H9 (cell line): ENCODE measurements around the gene NFE2L2. TPM values are rescaled to one million over a fixed set of nuclear protein-coding genes. Genes with fewer than 3 reads are reported as not detected.

Source experiments
- DNase-seq: peaks from one replicate; pipeline ENCODE4 v3.0.0-alpha.2; 2017
- H2AFZ ChIP-seq: one replicate; pipeline ENCODE4 v1.6.1; 2013; ENCODE audit warnings: mild to moderate bottlenecking, low read length, control low read depth, moderate library complexity
- H2AK5ac ChIP-seq: 2 replicates; pipeline ENCODE4 v1.6.1; 2013; ENCODE audit warnings: low read length, control low read depth, mixed read lengths; ENCODE audit not compliant: insufficient read length
- H2BK120ac ChIP-seq: one replicate; pipeline ENCODE4 v1.6.1; 2013; ENCODE audit warnings: low read depth, mild to moderate bottlenecking, low read length, control low read depth, inconsistent platforms; ENCODE audit not compliant: poor library complexity, severe bottlenecking
- H2BK12ac ChIP-seq: 2 replicates; pipeline ENCODE4 v1.6.1; 2013; ENCODE audit warnings: low read length, control low read depth, mixed read lengths, low read depth; ENCODE audit not compliant: insufficient read length
- H2BK15ac ChIP-seq: 2 replicates; pipeline ENCODE4 v1.6.1; 2013; ENCODE audit warnings: low read depth, low read length, control low read depth
- H2BK20ac ChIP-seq: one replicate; pipeline ENCODE4 v1.6.1; 2013; ENCODE audit warnings: low read depth, mild to moderate bottlenecking, low read length, control low read depth, inconsistent platforms; ENCODE audit not compliant: poor library complexity, severe bottlenecking
- H2BK5ac ChIP-seq: 2 replicates; pipeline ENCODE4 v1.6.1; 2013; ENCODE audit warnings: low read length, control low read depth, mixed read lengths; ENCODE audit not compliant: insufficient read length
- H3K14ac ChIP-seq: 2 replicates; pipeline ENCODE4 v1.6.1; 2013; ENCODE audit warnings: low read length, control low read depth; ENCODE audit not compliant: insufficient read depth
- H3K18ac ChIP-seq: 2 replicates; pipeline ENCODE4 v1.6.1; 2013; ENCODE audit warnings: low read depth, mild to moderate bottlenecking, mixed read lengths, low read length, control low read depth; ENCODE audit not compliant: insufficient read length
- H3K23ac ChIP-seq: 2 replicates; pipeline ENCODE4 v1.6.1; 2013; ENCODE audit warnings: low read length, control low read depth, mixed read lengths, low read depth; ENCODE audit not compliant: insufficient read length
- H3K23me2 ChIP-seq: 2 replicates; pipeline ENCODE4 v1.6.1; 2013; ENCODE audit warnings: low read depth, mild to moderate bottlenecking, mixed read lengths, low read length, control low read depth; ENCODE audit not compliant: insufficient read length, poor library complexity, severe bottlenecking
- H3K27ac ChIP-seq: 2 replicates; pipeline ENCODE4 v1.5.1; 2013; ENCODE audit warnings: low read length, control low read depth, mixed read lengths, low read depth; ENCODE audit not compliant: insufficient read length
- H3K27me3 ChIP-seq: 2 replicates; pipeline ENCODE4 v1.6.1; 2013; ENCODE audit warnings: low read length, control low read depth, inconsistent platforms; ENCODE audit not compliant: insufficient read depth
- H3K4ac ChIP-seq: 2 replicates; pipeline ENCODE4 v1.6.1; 2013; ENCODE audit warnings: low read depth, mild to moderate bottlenecking, control low read depth, inconsistent platforms, low read length, moderate library complexity
- H3K4me1 ChIP-seq: 2 replicates; pipeline ENCODE4 v1.6.1; 2013; ENCODE audit warnings: low read length, control low read depth, inconsistent platforms; ENCODE audit not compliant: insufficient read depth
- H3K4me2 ChIP-seq: 2 replicates; pipeline ENCODE4 v1.6.1; 2013; ENCODE audit warnings: low read length, control low read depth, mixed read lengths; ENCODE audit not compliant: insufficient read length, insufficient read depth
- H3K56ac ChIP-seq: 2 replicates; pipeline ENCODE4 v1.6.1; 2013; ENCODE audit warnings: low read depth, mild to moderate bottlenecking, mixed read lengths, low read length, control low read depth; ENCODE audit not compliant: insufficient read length
- H3K79me1 ChIP-seq: 2 replicates; pipeline ENCODE4 v1.6.1; 2013; ENCODE audit warnings: low read depth, mild to moderate bottlenecking, moderate library complexity, low read length, control low read depth, inconsistent platforms; ENCODE audit not compliant: insufficient read depth, poor library complexity, severe bottlenecking
- H3K79me2 ChIP-seq: 2 replicates; pipeline ENCODE4 v1.6.1; 2013; ENCODE audit warnings: low read length, control low read depth, inconsistent platforms; ENCODE audit not compliant: insufficient read depth
- H3K9ac ChIP-seq: 2 replicates; pipeline ENCODE4 v1.6.1; 2013; ENCODE audit warnings: low read length, control low read depth, mixed read lengths; ENCODE audit not compliant: insufficient read length; ENCODE audit errors: extremely low read depth
- H3K9me3 ChIP-seq: one replicate; pipeline ENCODE4 v1.6.1; 2013; ENCODE audit warnings: low read depth, low read length, inconsistent platforms; ENCODE audit not compliant: control insufficient read depth
- H3T11ph ChIP-seq: one replicate; pipeline ENCODE4 v1.6.1; 2013; ENCODE audit warnings: mild to moderate bottlenecking, low read length, control low read depth, inconsistent platforms
- H4K20me1 ChIP-seq: one replicate; pipeline ENCODE4 v1.6.1; 2013; ENCODE audit not compliant: control insufficient read depth, insufficient read length, insufficient read depth
- H4K5ac ChIP-seq: 2 replicates; pipeline ENCODE4 v1.6.1; 2013; ENCODE audit warnings: low read depth, mild to moderate bottlenecking, mixed read lengths, low read length, control low read depth; ENCODE audit not compliant: insufficient read length
- H4K8ac ChIP-seq: replicated peaks from 2 replicates; pipeline ENCODE4 v1.6.1; 2013; ENCODE audit warnings: low read length, control low read depth, mixed read lengths, low read depth; ENCODE audit not compliant: insufficient read length
- H4K91ac ChIP-seq: 2 replicates; pipeline ENCODE4 v1.6.1; 2013; ENCODE audit warnings: low read depth, mild to moderate bottlenecking, moderate library complexity, mixed read lengths, low read length, control low read depth; ENCODE audit not compliant: insufficient read length
- H3K27ac Mint-ChIP-seq, 3 experiments: 2 replicates in 2 of 3; 3 replicates in 1 of 3; pipeline ENCODE4 v1.8.0; 2020 to 2021; ENCODE audit warnings: mixed read lengths in 3 of 3, mild to moderate bottlenecking in 1 of 3, moderate library complexity in 1 of 3
- H3K27me3 Mint-ChIP-seq: 2 replicates; pipeline ENCODE4 v1.8.0; 2021; ENCODE audit warnings: low read depth, mild to moderate bottlenecking, moderate library complexity, mixed read lengths
- H3K36me3 Mint-ChIP-seq, 3 experiments: 2 replicates in 2 of 3; 3 replicates in 1 of 3; pipeline ENCODE4 v1.8.0; 2020 to 2021; ENCODE audit warnings: low read depth in 3 of 3, mixed read lengths in 3 of 3; ENCODE audit not compliant: insufficient read depth in 1 of 3
- H3K4me1 Mint-ChIP-seq, 2 experiments: 2 replicates each; pipeline ENCODE4 v1.8.0; 2020; ENCODE audit warnings: mixed read lengths in 2 of 2
- H3K4me3 Mint-ChIP-seq, 2 experiments: 2 replicates in 1 of 2; 3 replicates in 1 of 2; pipeline ENCODE4 v1.8.0; 2020 to 2021; ENCODE audit warnings: mild to moderate bottlenecking in 2 of 2, mixed read lengths in 2 of 2, moderate library complexity in 1 of 2
- H3K9me3 Mint-ChIP-seq, 2 experiments: 2 replicates in 1 of 2; 3 replicates in 1 of 2; pipeline ENCODE4 v1.8.0; 2020; ENCODE audit warnings: mild to moderate bottlenecking in 2 of 2, mixed read lengths in 2 of 2, moderate library complexity in 1 of 2
- WGBS: extraction: QIAGEN DNeasy Blood & Tissue Kit; methylation state at CpG from one replicate; pipeline ENCODE4 v1.1.7; 2013; ENCODE audit warnings: missing lambda C conversion rate, low lambda C conversion rate, mixed read lengths; ENCODE audit not compliant: insufficient read length; ENCODE audit errors: extremely low coverage; 5-methylcytosine and 5-hydroxymethylcytosine counted together
- total RNA-seq: library from RNA; stranded (reverse); gene quantifications from 2 replicates; pipeline ENCODE4 v1.2.1, GENCODE V29; 2021
- TF ChIP-seq, protein P1 (sequence below): fragments of 200-600 bp; sonication (generic); conservative IDR thresholded peaks from 3 replicates; pipeline ENCODE4 v1.8.0; 2021; ENCODE audit warnings: antibody characterized with exemption, mild to moderate bottlenecking

NFE2L2 gene
- total RNA-seq, 1 experiment from 2014 or later = 42.5 TPM

DNA sequence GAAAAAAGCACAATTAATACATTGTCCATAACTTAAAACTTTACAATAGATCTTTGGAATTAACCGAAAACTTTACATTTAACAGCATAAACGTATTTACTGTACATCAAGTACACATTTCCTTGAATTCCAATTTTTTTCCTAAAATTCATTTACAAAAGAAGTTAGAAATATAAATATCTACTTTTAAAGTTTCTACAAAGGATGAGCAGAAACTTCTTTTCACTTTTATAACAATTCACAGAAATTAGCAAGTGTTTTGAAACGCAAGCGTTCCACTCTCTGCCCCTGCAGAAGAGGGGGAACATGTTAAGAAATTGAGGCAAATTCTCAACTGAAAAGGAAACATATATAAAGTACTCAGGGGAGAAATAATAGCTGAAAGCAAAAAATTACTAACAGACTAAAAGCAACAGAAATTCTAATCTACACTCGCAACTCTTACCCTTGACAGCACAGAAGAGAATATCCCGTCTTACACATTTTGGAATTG is 1.5 kb downstream of the NFE2L2 start:
- peaks cover 4% of the 10 kb centered on the region for H3K9me3 ChIP-seq
- H2AFZ ChIP-seq = no peak overlapping the region
- H3K4me1 ChIP-seq = peaks cover 3% of the 10 kb centered on the region; the same call in 1 of the 2 replicates
- no peak overlapping the region for H3K23ac ChIP-seq
- Mint-ChIP-seq H3K4me3 (peak overlapping the region; percentile 76 to 90), H3K27ac (peak overlapping the region in 2 of 3 experiments; percentile 92 to 94; a peak in 5 of 7 replicates), H3K9me3 (peaks cover 12 to 15% of the 10 kb centered on the region in 2 experiments), H3K36me3 (peaks cover 13 to 15% (median 15%) of the 10 kb centered on the region in 3 experiments), H3K4me1 (peaks cover 36 to 40% of the 10 kb centered on the region in 2 experiments), H3K27me3 (no peaks in the 10 kb centered on the region)
- H2BK5ac ChIP-seq = no peak overlapping the region
- H4K8ac ChIP-seq = no peak overlapping the region
- H4K20me1 ChIP-seq = no peaks in the 10 kb centered on the region
- no peak for DNase-seq
- no peak overlapping the region for H3K27ac ChIP-seq
- H2AK5ac ChIP-seq = no peak overlapping the region
- H2BK20ac ChIP-seq = no peak overlapping the region
- H4K5ac ChIP-seq = no peak overlapping the region
- H3K79me2 ChIP-seq = peaks cover 34% of the 10 kb centered on the region; the same call in 1 of the 2 replicates
- no peak overlapping the region for H3T11ph ChIP-seq
- no peak overlapping the region for H3K4ac ChIP-seq
- H2BK15ac ChIP-seq = no peak overlapping the region
- H2BK12ac ChIP-seq = no peak overlapping the region
- H3K23me2 ChIP-seq = no peaks in the 10 kb centered on the region
- no peak overlapping the region for H3K14ac ChIP-seq
- no peak overlapping the region for H2BK120ac ChIP-seq
- peak overlapping the region; percentile 18 for H3K9ac ChIP-seq
- H3K79me1 ChIP-seq = no peaks in the 10 kb centered on the region
- peak overlapping the region; percentile 26 for H3K4me2 ChIP-seq
- no peak overlapping the region for H4K91ac ChIP-seq
- no peaks in the 10 kb centered on the region for H3K27me3 ChIP-seq
- TF ChIP-seq, protein P1, sequence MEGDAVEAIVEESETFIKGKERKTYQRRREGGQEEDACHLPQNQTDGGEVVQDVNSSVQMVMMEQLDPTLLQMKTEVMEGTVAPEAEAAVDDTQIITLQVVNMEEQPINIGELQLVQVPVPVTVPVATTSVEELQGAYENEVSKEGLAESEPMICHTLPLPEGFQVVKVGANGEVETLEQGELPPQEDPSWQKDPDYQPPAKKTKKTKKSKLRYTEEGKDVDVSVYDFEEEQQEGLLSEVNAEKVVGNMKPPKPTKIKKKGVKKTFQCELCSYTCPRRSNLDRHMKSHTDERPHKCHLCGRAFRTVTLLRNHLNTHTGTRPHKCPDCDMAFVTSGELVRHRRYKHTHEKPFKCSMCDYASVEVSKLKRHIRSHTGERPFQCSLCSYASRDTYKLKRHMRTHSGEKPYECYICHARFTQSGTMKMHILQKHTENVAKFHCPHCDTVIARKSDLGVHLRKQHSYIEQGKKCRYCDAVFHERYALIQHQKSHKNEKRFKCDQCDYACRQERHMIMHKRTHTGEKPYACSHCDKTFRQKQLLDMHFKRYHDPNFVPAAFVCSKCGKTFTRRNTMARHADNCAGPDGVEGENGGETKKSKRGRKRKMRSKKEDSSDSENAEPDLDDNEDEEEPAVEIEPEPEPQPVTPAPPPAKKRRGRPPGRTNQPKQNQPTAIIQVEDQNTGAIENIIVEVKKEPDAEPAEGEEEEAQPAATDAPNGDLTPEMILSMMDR = no peak
- no peak overlapping the region for H3K18ac ChIP-seq
- no peak overlapping the region for H3K56ac ChIP-seq
- 100% methylated on average over 1 of the region's 6 CpGs for WGBS
